CD4-positive, alpha-beta T cell treated with Interleukin-4 for 4 hours (primary cell): ENCODE data around the gene HRH3.

Experiments
- DNase-seq: peaks from one replicate; pipeline ENCODE4 v3.0.0-alpha.2; 2020

Gene HRH3

DNA sequence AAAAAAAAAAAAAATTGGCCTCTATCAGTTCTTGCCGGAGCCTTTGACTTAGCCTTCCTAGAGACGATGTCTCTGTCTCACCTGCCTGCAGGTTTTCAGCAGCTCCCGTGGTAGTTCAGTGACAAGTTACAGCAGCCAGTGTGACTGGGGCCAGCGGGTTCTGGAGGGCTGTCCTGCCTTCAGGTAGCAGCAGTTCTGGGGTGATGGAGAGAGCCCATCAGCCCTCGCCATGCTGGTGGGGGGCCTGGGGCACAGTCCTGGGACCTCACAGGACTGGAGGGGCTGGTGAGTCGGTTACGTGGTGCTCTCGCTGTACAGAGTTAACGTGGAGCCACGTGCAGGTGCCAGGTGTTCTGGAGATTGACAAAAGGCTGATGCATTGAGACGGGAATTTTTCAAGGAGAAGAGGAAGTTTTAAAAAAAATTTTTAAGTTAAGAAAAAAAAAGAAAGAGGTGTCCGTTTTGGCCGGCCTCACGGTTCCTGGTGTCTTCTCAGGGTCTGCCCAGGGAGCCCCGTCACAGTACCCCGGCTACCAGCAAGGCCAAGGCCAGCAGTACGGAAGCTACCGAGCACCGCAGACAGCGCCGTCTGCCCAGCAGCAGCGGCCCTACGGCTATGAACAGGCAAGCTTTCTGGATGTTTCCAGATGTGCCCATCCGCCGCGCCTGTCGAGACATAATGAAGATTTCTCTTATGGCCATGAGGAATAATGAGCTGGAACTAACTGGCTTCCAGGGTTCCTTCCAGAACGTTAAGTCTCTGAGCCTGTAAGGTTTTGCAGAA, 45.9 kb downstream of the HRH3 start:
- DNase-seq = no peak

DNA sequence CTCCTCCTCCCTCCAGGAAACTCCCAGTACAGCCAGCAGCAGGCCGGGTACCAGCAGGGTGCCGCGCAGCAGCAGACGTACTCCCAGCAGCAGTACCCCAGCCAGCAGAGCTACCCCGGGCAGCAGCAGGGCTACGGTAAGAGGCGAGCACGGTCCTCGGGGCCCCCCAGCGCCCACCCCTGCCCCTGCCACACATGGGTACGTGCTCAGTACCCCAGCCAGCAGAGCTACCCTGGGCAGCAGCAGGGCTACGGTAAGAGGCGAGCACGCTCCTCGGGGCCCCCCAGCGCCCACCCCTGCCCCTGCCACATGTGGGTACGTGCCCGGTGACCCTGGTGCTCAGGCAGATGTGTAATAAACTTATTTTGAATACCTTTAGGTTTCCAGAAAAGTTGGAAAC, 47.4 kb downstream of the HRH3 start:
- no peak for DNase-seq

- DNase-seq = no peak
These were observed 48.8 kb downstream of the HRH3 start for GRCh38 chr20:62171245-62171644.

DNA sequence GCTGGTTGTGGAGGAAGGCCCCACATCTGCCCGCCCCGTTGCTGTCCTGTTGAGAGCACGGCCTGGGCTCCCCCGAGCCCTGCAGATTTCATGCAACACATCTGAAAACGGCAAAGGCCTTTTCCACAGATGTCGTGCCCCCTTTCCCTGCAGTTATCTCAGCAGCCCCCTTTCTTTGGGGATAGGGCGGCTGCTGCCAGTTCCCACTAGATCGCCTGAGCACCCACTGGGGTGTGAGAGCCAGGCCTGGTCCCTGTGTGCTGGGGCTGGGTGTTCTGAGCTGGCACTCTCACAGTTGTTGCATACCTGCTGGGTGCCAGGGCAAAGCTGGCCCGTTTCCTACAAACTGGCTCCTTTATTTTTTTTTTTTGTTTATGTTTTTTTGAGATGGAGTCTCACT, 49.5 kb downstream of the HRH3 start:
- DNase-seq = no peak

GRCh38 chr20:62168890-62169435, 51.1 kb downstream of the HRH3 start:
- DNase-seq = no peak

- DNase-seq = no peak
These were observed 52.0 kb downstream of the HRH3 start for GRCh38 chr20:62168061-62168460.

DNA sequence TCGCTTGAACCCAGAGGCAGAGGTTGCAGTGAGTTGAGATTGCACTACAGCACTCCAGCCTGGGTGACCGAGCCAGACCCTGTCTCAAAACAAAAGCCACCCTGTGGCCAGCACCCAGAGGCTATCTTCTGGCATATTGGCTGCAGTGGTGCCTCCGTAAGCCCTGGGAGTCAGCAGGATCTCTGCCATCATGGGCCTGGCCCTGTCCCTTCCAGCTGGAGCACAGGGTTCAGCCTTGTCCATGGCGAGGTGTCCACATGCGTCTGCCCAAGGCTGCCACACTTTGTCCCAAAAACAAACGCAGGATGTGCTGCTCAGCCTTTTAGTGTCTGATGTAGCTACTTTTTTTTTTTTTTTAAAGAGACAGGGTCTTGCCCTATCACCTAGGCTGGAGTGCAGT, 52.6 kb downstream of the HRH3 start:
- DNase-seq = no peak

DNA sequence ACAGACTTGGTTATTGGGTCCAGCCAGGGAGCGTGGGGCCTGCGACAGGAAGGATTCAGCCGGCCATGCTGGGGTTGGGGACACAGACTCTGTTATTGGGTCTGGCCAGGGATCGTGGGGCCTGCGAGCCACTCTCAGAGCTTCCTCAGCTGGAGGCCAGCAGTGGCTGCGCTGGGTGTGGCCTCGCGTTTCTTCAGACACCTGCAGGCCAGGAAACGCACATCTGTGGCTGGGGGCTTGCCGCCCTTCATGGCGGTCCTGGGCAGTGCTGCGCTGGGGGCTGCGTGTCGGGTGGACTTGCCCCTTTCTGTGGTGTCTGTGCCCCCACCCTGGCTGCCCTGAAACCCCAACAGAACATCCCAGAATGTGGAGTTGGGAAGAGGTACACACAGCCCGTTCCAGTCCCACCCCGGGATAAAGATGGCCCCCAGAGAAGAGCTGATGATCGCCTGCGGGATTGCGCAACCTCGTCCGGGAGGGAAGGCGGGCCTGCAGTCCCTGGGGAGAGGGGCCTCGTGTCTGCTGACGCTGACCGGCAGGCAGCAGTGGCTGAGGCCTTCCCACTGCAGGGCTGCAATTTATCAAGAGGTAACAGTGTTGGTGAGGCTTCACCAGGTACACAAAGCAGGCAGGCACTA, 54.2 kb downstream of the HRH3 start:
- no peak for DNase-seq
